Hematopoietic multipotent progenitor cell treated with erythropoietin and hydrocortisone succinate and interleukin-3 and kit ligand, for 17 days (in vitro differentiated cells): ENCODE measurements around the gene RINL.
A peak's percentile ranks its signal among the peaks of the same experiment; 100 is the strongest.

Experiments used
- DNase-seq: peaks from one replicate; pipeline ENCODE4 v3.0.0-alpha.2; 2015; ENCODE audit warnings: low spot score

Gene RINL

GRCh38 chr19:38877781-38878574 is at the start of gene RINL:
Gene RINL (minus strand): TSS chr19:38878275. CDS start chr19:38876742, 1,533 bp downstream.
- DNase-seq, result no peak

- DNase-seq, result no peak
Measured at GRCh38 chr19:38924388-38924787, 46.3 kb upstream of the RINL start.

GRCh38 chr19:38922482-38922881 is 44.4 kb upstream of the RINL start:
- no peak for DNase-seq

- no peak for DNase-seq
Measured at GRCh38 chr19:38921420-38922274, 43.6 kb upstream of the RINL start.

GRCh38 chr19:38920602-38921419 is 42.7 kb upstream of the RINL start:
- no peak for DNase-seq

- no peak for DNase-seq
Measured at GRCh38 chr19:38919837-38920601, 41.9 kb upstream of the RINL start.

- no peak for DNase-seq
Measured at GRCh38 chr19:38918526-38918925, 40.5 kb upstream of the RINL start.

- peak; percentile 31 for DNase-seq
Measured at GRCh38 chr19:38917921-38918491, 39.9 kb upstream of the RINL start.

GRCh38 chr19:38917516-38917915 is 39.4 kb upstream of the RINL start:
- DNase-seq, result no peak

- no peak for DNase-seq
Measured at GRCh38 chr19:38915329-38916321, 37.5 kb upstream of the RINL start.

- DNase-seq, result no peak
Measured at GRCh38 chr19:38913958-38914357, 35.9 kb upstream of the RINL start.

GRCh38 chr19:38912600-38913514 is 34.8 kb upstream of the RINL start:
- no peak for DNase-seq

GRCh38 chr19:38911388-38912001 is 33.4 kb upstream of the RINL start:
- DNase-seq, result no peak

GRCh38 chr19:38910488-38910887 is 32.4 kb upstream of the RINL start:
- DNase-seq, result no peak

GRCh38 chr19:38908911-38909310 is 30.8 kb upstream of the RINL start:
- DNase-seq, result no peak

GRCh38 chr19:38907670-38908069 is 29.6 kb upstream of the RINL start:
- DNase-seq, result no peak

GRCh38 chr19:38907227-38907626 is 29.2 kb upstream of the RINL start:
- DNase-seq, result no peak

- DNase-seq, result no peak
Measured at GRCh38 chr19:38905620-38906019, 27.5 kb upstream of the RINL start.
